Stromal cell of bone marrow (primary cell): ENCODE measurements around the gene SFSWAP.

Source experiments
- DNase-seq: peaks from one replicate; pipeline ENCODE4 v3.0.0-alpha.2; 2012; ENCODE audit warnings: low read depth

Gene SFSWAP

DNA sequence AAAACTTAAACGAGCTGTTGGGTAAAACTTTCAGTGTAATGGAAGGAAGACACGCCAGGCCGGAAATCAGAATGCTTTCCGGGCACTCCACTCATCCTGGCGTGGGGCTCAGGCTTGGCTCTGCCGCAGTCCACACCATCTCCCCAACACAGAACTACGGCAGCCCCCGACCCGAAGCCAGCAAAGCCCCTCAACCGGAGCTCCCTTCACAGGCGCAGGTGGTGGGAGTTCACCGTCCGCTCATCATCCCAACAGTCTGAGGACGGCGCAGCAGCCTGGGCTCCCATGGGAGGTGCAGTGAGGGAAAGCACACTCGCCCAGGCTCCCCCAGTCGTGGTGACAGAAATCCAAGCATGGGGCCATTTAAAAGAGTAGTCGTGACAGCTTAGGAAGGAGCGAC lies 106.4 kb downstream of the SFSWAP start:
- no peak for DNase-seq

DNA sequence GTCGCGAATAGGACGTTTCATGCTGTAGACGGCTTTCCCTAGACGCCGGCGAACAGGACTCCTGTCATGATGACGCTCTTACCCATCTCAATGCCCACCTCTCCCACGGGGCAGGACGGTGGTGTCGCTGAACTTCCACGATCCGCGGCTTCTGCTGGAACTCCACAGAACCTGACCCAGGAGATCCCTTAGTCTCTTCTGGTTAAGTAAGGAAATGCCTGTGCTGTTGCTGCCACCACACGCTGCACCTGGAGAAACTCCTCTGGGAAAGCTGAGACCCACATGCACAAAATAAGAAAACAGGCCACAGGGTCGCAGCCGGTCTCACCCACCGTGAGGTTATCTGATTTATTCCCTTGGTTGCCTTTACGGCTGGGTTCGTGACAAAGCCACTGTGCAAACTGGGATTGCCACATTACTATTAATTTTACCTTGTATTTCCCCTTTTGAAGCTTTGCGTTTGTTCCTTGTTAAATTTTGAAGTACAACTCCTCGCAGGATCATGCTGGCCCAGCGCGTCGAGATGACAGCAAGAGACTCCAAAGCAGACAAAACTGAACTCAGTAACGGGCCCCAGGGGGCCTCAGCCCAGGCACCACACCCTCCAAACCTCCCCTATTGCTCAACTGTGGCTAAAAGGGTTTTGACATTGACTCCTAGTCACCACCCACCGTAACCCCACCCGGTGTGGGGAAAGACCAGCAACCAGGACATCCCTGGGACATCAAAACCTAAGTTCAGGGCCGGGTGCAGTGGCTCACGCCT lies 108.1 kb downstream of the SFSWAP start:
- DNase-seq = peak; percentile 37

DNA sequence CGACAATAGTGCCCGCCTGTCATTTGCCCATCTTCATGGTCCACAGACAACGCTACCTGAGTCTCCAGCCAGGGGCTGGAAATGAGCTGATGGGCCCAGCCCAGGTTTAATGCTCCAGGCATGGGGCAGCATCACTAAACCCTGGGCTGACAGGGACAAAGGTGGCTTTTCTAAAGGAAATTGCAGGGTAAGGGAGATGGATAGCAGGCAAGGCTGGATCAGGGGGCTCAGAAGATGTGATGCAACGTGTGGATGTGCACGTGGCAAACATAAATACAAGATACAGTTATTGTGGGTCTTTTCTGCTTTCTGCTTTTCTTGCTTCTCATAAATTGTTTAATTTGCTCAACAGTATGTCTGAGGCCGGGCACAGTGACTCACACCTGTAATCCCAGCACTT lies 113.6 kb downstream of the SFSWAP start:
- DNase-seq = no peak

DNA sequence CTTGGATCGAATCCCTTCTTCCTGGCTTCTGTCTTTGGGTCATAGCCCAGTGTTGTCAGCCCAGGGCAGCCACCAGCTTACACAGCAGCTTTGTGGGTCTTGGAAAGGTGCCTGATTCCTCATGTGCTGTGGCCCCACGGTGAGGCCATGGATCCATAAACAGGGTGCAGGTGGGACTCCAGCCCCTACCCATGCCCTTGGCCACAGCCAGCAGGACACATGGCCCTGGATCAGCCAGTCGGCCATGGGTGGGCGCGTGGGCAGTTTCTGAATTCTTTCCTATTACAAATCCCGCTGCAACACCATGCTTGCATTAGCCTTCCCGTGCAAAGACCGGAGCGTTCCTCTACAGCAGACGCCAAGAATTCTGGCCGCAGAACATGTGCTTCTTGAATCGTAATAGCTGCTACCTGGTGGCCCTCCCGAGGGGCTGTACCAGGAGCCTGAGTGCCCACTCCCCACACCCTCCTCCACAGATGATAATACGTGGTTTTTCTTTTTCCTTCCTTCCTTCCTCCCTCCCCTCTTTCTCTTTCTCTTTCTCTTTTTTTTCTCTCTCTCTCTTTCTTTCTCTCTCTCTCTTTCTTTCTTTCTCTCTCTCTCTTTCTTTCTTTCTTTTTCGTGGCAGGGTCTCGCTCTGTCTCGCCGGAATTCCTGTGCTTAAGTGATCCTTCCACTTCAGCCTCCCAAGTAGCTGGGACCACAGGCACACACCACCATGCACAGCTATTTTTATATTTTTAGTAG lies 114.4 kb downstream of the SFSWAP start:
- DNase-seq = peak; percentile 60

DNA sequence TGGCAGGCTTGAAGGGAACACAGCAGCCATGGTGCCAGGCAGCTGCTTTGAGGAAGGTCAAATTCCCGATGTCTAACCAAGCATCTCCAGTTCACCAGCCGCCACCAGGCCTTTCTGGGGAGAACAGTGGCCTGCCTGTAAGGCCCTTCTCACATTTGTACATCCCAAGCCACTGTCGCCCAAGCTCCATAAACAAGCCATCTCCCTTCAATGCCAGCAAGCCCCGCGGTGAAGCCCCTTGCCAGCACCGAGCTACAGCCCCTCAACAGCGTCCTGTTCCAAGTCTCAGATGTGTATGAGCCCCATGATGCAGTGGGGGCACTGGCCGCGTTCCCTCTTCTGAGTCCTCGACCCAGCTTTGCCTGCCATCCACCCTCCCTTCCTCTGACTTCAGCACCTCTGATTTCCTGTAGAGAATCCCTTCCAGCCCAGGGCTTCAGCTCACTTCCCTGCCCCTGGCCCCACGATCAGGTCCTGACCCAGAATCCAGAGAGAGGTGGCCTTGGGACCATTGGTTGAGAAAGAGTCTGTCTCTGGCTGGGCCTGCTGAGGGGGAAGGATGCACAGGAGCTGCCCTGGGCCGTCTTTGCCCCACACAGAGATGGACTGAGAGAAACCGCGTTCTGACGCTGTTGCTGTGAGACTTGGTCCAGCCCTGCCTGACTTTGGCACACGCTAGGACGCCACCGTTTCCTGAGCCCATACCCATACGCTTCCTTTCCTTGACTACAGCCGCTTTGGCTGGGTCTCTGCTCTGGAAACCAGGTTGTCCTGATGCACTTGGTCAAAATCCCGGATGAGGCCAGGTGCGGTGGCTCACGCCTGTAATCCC lies 115.4 kb downstream of the SFSWAP start:
- no peak for DNase-seq

DNA sequence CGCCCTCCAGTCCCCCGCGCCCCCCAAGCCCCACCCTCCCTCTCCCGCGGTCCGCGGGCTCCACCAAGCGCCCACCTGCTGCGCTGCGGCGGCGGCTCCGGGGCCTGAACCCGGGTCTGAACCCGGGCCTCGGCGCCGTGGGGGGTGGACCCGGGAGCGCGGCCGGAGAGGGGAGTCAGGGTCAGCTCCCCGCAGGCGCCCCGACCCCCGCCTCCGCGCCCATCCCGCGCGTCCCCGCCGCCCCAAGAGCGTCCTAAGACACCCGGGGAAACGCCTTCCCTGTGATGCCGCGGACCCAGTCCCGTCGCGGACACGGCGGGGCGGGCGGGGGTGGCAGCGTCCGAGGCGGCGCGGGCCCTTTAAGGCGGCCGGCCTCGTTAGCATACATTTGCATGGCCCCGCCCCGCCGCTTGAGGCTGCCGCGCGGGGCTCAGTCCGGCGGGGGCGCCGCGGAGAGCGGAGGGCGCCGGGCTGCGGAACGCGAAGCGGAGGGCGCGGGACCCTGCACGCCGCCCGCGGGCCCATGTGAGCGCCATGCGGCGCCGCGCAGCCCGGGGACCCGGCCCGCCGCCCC lies 117.2 kb downstream of the SFSWAP start, which contains the start of gene MMP17:
Gene MMP17, plus strand, starts transcription at position 433 of the 574 bp plus-strand sequence. Its CDS starts 102 bp downstream, at position 535.
- DNase-seq = peak; percentile 40

DNA sequence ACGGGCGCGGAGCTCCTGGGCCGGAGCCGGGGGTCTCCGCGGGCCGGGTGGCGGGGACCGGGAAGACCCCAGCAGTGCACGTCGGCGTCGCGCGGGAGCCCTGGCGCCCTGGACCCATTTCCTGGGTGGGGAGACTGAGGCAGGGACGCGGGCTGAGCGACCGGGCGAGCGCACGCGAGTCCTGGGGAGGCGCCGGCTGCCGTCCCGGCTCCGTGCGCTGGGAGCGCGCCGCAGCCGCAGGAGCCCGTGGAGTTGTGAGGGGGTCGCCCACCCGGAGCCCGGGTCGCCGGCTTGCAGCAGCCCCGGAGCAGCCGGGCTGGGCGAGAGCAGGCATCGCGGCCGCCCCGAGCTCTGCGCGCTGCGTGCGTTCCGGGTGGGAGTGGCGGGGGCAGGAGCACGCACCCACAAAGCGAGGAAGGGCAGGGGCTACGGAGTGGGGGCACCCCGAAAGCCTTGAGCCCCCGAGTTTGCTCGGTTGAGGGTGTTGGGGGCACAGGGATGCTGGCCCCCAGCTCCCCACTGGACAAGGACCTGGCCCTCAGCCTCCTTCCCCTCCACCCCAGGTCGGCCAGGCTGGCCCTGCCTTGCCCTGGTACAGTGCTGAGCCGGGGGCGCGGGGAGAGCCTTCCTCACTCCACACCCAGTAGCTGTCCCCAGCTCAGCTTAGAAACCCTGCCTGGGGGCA lies 117.9 kb downstream of the SFSWAP start:
- DNase-seq = no peak

DNA sequence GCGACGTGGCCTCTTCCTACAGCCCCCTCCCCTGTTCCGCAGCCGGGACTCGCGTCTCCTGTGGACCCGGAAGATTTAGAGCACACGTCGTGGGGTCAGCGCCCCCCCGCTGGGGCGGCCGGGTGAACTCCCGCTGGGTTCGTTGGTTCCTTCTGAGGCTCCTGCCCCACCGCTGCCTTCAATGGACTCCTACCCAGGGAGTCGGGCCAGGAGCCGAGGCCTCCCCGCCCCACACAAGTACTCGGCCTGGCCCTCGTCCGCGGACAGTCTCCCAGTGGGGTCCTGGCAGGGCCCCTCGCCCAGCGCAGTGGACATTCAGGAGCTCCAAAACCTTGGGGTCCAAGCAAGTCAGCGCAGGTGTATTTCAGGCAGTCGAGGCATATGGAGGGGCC lies 118.5 kb downstream of the SFSWAP start:
- no peak for DNase-seq

DNA sequence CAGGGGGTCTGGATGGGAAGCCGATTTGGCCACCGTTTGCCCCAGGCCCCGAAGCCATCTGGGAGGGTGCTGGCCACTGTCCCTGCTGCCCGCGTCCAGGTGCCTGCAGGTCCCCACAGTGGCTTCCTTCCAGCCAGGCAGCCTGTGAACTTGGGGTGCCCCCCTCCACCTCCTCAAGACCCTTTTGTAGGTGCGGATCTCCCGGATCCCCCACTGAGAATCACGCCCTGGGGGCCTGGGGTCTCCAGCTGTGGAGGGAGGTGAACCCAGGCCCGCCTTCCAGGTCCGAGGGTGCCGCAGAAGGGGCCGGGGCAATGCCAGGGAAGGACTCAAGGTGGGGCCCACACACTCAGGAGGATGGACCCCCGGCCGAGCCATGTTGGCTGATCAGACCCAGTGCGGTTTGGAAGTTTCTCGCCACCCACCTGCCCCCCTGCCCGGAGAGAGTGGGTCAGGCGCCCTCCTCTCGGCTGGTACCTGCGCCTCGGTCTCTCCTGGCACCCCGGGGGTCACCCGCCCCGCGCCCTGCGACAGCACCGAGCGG lies 119.0 kb downstream of the SFSWAP start:
- no peak for DNase-seq

DNA sequence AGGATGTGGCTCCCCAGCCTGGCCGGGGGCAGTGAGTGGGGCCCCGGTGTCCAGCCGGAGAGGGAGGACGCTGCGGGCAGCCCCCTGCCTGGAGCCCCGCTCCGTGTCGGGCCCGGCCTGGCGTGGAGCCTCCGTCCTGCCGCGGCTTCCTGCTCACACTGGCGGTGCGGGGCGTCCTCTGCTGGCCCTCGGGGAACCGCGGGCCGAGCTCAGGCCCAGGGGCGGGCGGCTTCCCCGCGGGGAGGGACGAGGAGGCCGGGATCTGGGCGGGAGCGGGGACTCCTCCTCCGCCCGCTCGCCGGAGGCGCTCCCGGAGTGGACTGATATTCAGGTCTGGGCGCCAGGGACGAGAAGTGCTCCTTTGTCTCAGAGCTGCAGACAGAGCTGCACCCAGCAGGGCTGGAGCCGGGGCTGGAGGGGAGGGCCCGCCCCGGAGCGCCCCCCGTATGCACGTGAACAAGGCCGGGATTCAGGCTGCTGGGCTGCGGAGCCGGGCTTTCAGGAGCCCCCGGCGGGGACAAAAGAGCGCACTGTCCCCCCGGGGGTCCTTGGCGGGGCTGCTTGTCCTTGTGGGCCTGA lies 119.5 kb downstream of the SFSWAP start:
- peak; percentile 73 for DNase-seq

DNA sequence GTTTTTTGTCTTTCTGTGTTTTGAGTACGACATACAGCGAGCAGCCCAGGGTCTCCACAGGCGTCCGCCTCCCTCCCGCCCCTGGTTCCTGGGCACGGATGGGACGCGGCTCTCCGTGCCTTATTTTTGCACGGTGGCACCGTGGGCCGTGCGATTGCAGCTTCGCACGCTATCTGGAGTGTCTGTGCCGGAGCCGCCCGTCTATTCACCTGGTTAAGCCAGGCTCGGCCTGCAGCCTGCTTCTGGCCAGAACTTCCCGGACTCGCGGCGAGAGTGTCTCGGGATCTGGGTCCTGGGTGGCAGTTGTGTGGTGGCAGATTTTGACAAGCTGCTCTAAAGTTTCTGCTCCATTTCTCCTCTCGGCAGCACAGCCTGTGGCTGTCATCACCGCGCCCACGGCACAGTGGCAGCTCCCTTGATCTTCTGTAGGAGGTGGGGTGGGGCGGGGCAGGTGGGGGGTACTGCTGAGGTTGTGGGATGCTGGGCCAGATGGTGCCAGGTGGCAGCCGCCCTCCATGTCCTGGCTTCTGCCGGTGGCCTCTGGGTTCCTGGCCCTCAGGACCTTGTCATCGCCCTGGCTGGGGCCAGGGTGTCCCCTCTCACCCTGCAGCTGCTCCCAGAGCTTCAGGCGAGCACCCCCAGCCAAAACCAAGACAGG lies 120.2 kb downstream of the SFSWAP start:
- DNase-seq = no peak

DNA sequence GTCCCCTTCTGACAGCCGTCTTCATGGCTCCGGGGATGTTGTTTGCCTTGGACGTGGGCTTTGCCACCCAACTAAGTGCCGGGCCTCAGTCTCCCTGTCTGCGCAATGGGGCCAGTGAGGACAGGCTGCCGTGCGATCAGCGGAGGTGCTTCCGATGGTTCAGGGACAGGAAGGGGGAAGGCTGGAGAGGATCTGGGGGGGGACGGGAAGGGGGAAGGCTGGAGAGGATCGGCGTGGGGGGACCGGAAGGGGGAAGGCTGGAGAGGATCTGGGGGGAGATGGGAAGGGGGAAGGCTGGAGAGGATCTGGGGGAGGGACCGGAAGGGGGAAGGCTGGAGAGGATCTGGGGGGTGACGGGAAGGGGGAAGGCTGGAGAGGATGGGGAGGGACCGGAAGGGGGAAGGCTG lies 120.7 kb downstream of the SFSWAP start:
- DNase-seq = peak; percentile 80

DNA sequence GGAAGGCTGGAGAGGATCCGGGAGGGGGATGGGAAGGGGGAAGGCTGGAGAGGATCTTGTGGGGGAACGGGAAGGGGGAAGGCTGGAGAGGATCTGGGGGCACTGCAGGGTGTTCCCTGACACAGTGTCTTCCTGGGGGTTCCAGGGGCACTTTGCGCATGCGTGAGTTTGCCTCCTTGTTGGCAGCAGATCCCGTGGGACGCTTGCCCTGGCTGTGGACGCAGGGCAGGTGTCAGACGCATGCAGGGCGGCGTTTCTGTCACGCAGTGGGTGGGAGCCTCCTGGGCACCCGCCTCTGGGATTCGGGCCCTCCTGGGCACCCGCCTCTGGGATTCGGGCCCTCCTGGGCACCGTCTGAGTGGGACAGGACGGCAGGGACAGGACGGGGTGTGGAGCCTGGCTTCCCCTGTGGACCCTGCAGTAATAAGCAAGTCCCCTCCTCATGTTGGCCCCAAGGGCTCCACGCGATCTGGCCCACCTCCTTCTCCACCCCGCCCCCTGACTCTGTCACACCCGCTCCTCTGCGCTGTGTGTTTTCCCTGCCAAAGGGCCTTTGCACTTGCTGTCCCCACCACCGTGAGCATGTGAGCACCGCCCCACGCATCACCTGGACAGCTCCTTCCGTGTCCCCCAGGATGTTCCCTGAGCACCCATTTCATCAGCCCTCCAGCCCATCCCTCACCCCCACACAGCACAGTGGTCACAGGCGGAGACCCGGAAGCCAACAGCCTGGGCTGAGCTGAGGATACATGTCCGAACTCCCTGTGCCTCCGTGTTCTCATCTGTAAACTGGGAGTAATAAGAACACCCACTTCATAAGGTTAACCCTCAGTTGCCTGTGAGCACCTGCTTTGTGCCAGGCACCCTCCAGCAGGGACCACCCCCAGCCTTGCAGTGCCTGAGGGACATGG lies 121.7 kb downstream of the SFSWAP start:
- peak; percentile 33 for DNase-seq

DNA sequence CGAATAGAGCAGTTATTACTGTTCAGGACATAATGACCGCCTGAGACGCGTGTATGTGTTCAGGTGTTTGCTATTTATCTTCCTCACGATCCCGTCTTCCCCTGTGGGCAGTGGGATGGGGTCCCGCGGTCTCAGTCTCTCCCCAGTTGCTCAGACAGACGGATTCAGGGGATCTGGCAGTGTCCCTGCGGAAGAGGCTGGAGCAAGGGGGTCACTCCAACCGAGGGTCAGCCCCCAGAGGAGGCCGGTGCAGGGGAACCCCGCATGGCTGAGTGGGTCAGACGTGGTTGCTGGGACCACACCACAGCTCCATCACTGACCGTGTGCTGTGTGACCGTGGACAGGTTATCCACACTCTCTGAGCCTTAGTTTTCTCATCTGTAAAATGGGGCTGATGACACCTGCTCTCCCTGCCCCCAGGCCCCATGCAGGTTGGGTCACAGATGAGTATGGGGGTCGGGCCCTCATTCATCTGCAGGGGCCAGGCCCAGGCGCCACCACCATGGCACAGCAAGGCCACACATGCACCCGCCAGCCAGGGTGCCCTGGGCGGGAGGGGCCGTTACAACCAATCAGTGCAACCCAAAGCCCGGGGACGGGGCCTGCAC lies 122.5 kb downstream of the SFSWAP start:
- no peak for DNase-seq

DNA sequence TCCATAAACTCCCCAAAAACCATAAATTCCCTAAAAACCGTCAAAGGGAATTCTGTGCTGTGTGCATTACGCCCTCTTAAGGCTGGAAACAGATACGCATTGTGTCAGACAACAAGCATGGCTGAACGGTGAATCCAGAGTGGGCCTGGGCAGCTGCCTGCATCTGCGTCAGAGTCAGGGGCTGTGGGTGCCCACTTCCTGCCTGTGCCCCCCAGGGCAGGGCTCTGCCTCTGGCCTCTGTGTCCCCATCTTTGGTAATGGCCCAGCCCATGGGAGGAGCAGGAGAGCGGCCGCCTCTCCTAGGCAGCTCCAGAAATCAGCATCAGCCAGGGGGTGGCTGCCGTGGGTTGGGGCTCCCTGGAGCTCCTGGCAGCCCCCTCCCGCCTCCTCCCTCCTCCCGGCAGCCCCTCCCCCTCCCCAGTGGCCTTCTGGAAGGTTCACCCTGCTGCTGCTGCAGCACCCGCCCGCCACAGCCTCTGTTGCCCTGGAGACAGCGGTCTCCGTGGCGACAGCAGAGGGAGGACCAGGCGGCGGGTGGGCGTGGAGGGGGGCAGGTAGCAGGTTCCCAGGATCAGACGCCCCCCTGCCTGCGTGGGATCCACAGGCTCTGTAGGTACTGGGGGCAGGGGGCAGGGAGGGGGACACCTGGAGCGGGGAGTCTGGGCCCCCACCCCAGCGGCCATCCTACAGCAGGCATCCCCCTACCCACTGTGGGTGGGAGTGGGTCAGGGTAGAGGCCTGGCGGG lies 123.2 kb downstream of the SFSWAP start:
- no peak for DNase-seq

DNA sequence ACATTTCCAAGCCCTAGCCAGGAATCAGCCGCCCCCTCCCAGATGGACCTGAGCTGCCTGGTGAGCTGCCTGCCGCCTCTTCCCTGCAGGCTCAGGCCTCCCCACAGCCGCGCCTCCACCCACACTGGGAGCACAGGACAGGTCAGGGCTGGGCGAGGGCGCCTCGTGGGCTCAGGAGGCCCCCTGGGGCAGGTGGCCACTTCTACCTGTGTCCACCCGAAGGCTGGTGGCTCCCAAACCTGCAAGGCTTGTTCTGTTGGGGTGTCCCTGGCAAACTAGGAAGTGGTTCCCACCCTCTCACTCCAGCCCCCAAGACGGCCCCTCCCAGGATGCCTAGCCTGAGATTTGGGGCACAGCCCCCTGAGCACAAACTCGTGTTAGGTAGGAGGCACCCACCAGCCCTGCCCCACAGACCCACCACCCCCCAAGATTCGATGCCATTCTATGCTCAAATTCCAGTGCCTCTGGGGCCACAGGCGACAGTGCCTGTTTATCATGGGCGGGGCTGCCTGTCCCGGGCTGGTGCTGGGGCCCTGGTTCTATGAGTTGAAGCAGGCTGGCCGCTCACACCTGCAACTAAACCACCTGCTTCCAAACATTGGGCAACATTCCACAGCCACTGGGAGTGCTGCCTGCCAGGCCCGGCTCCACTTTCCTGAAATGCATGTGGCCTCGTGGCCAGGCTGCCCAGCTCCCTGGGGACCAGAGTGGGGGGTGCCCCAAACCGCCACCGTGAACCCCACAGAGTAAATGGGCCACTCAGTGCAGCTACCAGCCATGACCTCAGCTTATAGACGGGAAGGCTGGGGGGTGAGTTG lies 124.1 kb downstream of the SFSWAP start:
- DNase-seq = no peak

DNA sequence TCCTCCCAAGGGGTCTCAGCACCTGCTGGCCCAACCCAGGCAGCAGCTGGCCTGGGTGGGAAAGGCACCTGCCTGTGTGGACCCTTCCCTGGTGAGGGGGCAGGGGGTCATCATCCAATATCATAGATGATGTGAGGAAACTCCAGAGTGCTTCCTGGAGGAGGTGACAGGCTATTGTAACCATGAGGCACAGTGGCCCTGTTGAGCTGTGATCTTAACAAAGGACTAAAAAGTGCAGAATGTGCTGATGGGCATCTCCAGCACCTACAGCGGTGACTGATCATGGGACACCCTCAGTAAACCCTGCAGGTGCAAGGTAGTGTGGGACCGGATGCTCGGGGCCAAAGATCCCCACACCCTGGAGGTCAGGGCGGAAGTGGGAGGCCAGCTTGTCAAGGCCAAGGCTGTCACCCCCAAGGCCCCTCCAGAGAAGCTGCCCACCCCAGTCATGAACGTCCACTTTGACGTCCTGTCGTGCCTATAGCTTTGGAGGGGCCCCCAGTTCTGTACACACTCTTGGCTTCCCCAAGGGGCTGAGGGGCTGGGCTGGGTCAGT lies 124.8 kb downstream of the SFSWAP start:
- DNase-seq = no peak
